T-helper 1 cell treated with Interleukin-12 subunit alpha and Interleukin-12 subunit beta and Interleukin-4 antibody, amounts not matched to agents 30 μg/mL and 1 μg/mL, for 36 hours (primary cell): ENCODE data around the gene MGLL.

Experiments
- H3K27ac Mint-ChIP-seq: one replicate; pipeline ENCODE4 v1.8.0; 2021; ENCODE audit warnings: mild to moderate bottlenecking, mixed read lengths
- H3K27me3 Mint-ChIP-seq: one replicate; pipeline ENCODE4 v1.8.0; 2021; ENCODE audit warnings: low read depth, mixed read lengths
- H3K36me3 Mint-ChIP-seq: one replicate; pipeline ENCODE4 v1.8.0; 2021; ENCODE audit warnings: low read depth, mixed read lengths
- H3K4me1 Mint-ChIP-seq: one replicate; pipeline ENCODE4 v1.8.0; 2021; ENCODE audit warnings: low read depth, mixed read lengths
- H3K4me3 Mint-ChIP-seq: one replicate; pipeline ENCODE4 v1.8.0; 2021; ENCODE audit warnings: mild to moderate bottlenecking, moderate library complexity, mixed read lengths
- H3K9me3 Mint-ChIP-seq: one replicate; pipeline ENCODE4 v1.8.0; 2021; ENCODE audit warnings: mixed read lengths

The MGLL gene

GRCh38 chr3:127652246-127652995, 169.9 kb downstream of the MGLL start:
- no peaks in the 10 kb centered on the region for H3K9me3 Mint-ChIP-seq

GRCh38 chr3:127651516-127652172, 170.7 kb downstream of the MGLL start:
- H3K4me3 Mint-ChIP-seq = no peak overlapping the region
- H3K36me3 Mint-ChIP-seq = no peaks in the 10 kb centered on the region
- no peaks in the 10 kb centered on the region for H3K27me3 Mint-ChIP-seq
- H3K4me1 Mint-ChIP-seq = no peaks in the 10 kb centered on the region
- no peak overlapping the region for H3K27ac Mint-ChIP-seq
- H3K9me3 Mint-ChIP-seq = no peaks in the 10 kb centered on the region

More at GRCh38 chr3:127652246-127652995, 169.9 kb downstream of the MGLL start:
- Mint-ChIP-seq H3K27ac (no peak overlapping the region), H3K4me1 (no peaks in the 10 kb centered on the region), H3K4me3 (no peak overlapping the region), H3K36me3 (no peaks in the 10 kb centered on the region), H3K27me3 (peaks cover 2% of the 10 kb centered on the region)

- Mint-ChIP-seq H3K4me3 (no peak overlapping the region), H3K9me3 (no peaks in the 10 kb centered on the region), H3K27me3 (no peaks in the 10 kb centered on the region), H3K36me3 (no peaks in the 10 kb centered on the region), H3K4me1 (no peaks in the 10 kb centered on the region), H3K27ac (no peak overlapping the region)
These were observed 172.1 kb downstream of the MGLL start for GRCh38 chr3:127650236-127650635.

- H3K9me3 Mint-ChIP-seq = no peaks in the 10 kb centered on the region
- H3K27ac Mint-ChIP-seq = no peak overlapping the region
- H3K36me3 Mint-ChIP-seq = no peaks in the 10 kb centered on the region
These were observed 174.5 kb downstream of the MGLL start for GRCh38 chr3:127647845-127648204.

GRCh38 chr3:127647166-127647844, 175.0 kb downstream of the MGLL start:
- Mint-ChIP-seq H3K27ac (no peak overlapping the region), H3K27me3 (peaks cover 1% of the 10 kb centered on the region), H3K36me3 (no peaks in the 10 kb centered on the region), H3K4me3 (no peak overlapping the region), H3K4me1 (no peaks in the 10 kb centered on the region), H3K9me3 (no peaks in the 10 kb centered on the region)

More at GRCh38 chr3:127647845-127648204, 174.5 kb downstream of the MGLL start:
- no peaks in the 10 kb centered on the region for H3K4me1 Mint-ChIP-seq
- no peak overlapping the region for H3K4me3 Mint-ChIP-seq
- H3K27me3 Mint-ChIP-seq = no peaks in the 10 kb centered on the region

- Mint-ChIP-seq H3K4me1 (no peaks in the 10 kb centered on the region), H3K36me3 (no peaks in the 10 kb centered on the region), H3K27me3 (peaks cover 3% of the 10 kb centered on the region), H3K4me3 (no peak overlapping the region), H3K27ac (no peak overlapping the region), H3K9me3 (no peaks in the 10 kb centered on the region)
These were observed 175.7 kb downstream of the MGLL start for GRCh38 chr3:127646501-127647046.

GRCh38 chr3:127645371-127646015, 176.8 kb downstream of the MGLL start:
- no peak overlapping the region for H3K4me3 Mint-ChIP-seq
- peaks cover 3% of the 10 kb centered on the region for H3K27me3 Mint-ChIP-seq
- H3K27ac Mint-ChIP-seq = no peak overlapping the region
- H3K36me3 Mint-ChIP-seq = no peaks in the 10 kb centered on the region
- H3K9me3 Mint-ChIP-seq = no peaks in the 10 kb centered on the region
- no peaks in the 10 kb centered on the region for H3K4me1 Mint-ChIP-seq

- Mint-ChIP-seq H3K4me1 (no peaks in the 10 kb centered on the region), H3K36me3 (no peaks in the 10 kb centered on the region), H3K27me3 (peaks cover 3% of the 10 kb centered on the region), H3K9me3 (no peaks in the 10 kb centered on the region), H3K4me3 (no peak overlapping the region), H3K27ac (no peak overlapping the region)
These were observed 177.5 kb downstream of the MGLL start for GRCh38 chr3:127644641-127645370.

GRCh38 chr3:127640042-127640355, 182.3 kb downstream of the MGLL start:
- Mint-ChIP-seq H3K27me3 (peaks cover 6% of the 10 kb centered on the region), H3K36me3 (no peaks in the 10 kb centered on the region), H3K4me1 (peaks cover 16% of the 10 kb centered on the region), H3K4me3 (no peak overlapping the region), H3K9me3 (no peaks in the 10 kb centered on the region), H3K27ac (no peak overlapping the region)

- H3K9me3 Mint-ChIP-seq = no peaks in the 10 kb centered on the region
- no peak overlapping the region for H3K4me3 Mint-ChIP-seq
- H3K36me3 Mint-ChIP-seq = no peaks in the 10 kb centered on the region
- H3K4me1 Mint-ChIP-seq = peaks cover 16% of the 10 kb centered on the region
- H3K27me3 Mint-ChIP-seq = peaks cover 9% of the 10 kb centered on the region
- H3K27ac Mint-ChIP-seq = no peak overlapping the region
These were observed 182.9 kb downstream of the MGLL start for GRCh38 chr3:127639173-127640041.
